HFFc6 (cell line): ENCODE results near the gene GLTP. TPM values are rescaled to one million over a fixed set of nuclear protein-coding genes. Genes with fewer than 3 reads are reported as not detected.

ENCODE experiments used
- DNase-seq: peaks from one replicate; pipeline ENCODE4 v3.0.0-alpha.2; 2018
- H3K27ac Mint-ChIP-seq: 2 replicates; pipeline ENCODE4 v1.8.0; 2020; ENCODE audit warnings: mild to moderate bottlenecking, mixed read lengths
- H3K27me3 Mint-ChIP-seq: 2 replicates; pipeline ENCODE4 v1.8.0; 2021; ENCODE audit warnings: mild to moderate bottlenecking, moderate library complexity, mixed read lengths; ENCODE audit not compliant: insufficient read depth
- H3K36me3 Mint-ChIP-seq: 2 replicates; pipeline ENCODE4 v1.8.0; 2021; ENCODE audit warnings: low read depth, mixed read lengths
- H3K4me1 Mint-ChIP-seq: 2 replicates; pipeline ENCODE4 v1.8.0; 2020; ENCODE audit warnings: low read depth, mixed read lengths
- H3K4me3 Mint-ChIP-seq: 2 replicates; pipeline ENCODE4 v1.8.0; 2020; ENCODE audit warnings: mild to moderate bottlenecking, moderate library complexity, mixed read lengths
- H3K9me3 Mint-ChIP-seq: 2 replicates; pipeline ENCODE4 v1.8.0; 2020; ENCODE audit warnings: mild to moderate bottlenecking, mixed read lengths
- total RNA-seq, 6 experiments: library from RNA; stranded (reverse); fragmentation: NEBNext Ultra II Directional; extraction: Animal tissue kit (Norgen Biotek cat#: 25700); gene quantifications; 2 replicates in 1 of 6; 3 replicates in 5 of 6; pipeline ENCODE4 v1.2.3, GENCODE V29; 2021
- TF ChIP-seq, protein P1 (sequence below): fragments of 200-600 bp; sonication (generic); IDR thresholded peaks from 2 replicates; pipeline ENCODE4 v1.5.0; 2021; ENCODE audit warnings: antibody characterized with exemption, mild to moderate bottlenecking

The GLTP gene
- total RNA-seq, 6 experiments from 2014 or later: 77.4 to 87.9 (median 82.0) TPM

DNA sequence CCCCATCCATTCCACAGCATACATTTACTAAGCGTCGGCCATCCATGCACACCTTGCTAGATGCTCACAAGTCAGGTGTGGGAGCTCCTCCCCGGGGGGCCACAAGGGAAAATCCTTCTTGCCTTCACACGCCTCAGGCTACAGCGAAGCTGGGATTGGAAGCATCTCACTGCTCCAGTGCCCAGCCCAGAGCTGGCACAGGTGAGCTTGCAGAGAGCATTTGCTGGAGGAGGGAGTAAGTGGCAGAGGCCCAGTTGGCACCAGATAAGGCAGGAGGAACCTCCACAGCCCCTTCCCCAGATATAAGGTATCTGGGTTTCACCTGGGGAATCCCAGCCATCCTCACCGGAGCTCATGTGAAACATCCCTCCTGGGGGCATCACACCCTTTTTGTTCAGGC, 49.0 kb downstream of the GLTP start:
- H3K4me3 Mint-ChIP-seq: no peak overlapping the region
- no peak overlapping the region for H3K27ac Mint-ChIP-seq

DNA sequence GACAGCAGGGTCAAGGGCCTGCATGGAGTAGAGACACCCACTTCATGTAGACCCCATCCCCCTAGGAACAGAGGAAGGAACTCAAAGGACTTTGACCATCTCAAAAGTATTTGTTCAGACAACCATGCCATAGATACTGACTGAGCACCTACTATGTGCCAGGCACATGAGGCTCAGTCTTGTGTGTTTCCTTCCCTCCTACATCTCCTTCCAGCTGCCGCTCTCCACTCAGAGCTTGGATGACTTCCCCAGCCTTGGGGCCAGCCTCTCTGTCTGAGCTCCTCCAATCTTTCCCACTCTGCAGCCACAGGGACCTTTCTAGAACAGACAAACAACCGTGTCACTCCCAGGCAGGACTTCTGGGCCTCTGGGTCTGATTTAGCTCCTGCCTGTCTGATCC, 49.6 kb downstream of the GLTP start:
- peaks cover 4% of the 10 kb centered on the region; the same call in 1 of the 2 replicates for H3K27me3 Mint-ChIP-seq
- H3K36me3 Mint-ChIP-seq: no peaks in the 10 kb centered on the region
- no peak overlapping the region for H3K27ac Mint-ChIP-seq

More for the DNA sequence above, 49.0 kb downstream of the GLTP start:
- Mint-ChIP-seq H3K4me1 (peaks cover 8% of the 10 kb centered on the region), H3K36me3 (no peaks in the 10 kb centered on the region), H3K9me3 (no peaks in the 10 kb centered on the region), H3K27me3 (peaks cover 4% of the 10 kb centered on the region; the same call in 1 of the 2 replicates)
- TF ChIP-seq, protein P1, sequence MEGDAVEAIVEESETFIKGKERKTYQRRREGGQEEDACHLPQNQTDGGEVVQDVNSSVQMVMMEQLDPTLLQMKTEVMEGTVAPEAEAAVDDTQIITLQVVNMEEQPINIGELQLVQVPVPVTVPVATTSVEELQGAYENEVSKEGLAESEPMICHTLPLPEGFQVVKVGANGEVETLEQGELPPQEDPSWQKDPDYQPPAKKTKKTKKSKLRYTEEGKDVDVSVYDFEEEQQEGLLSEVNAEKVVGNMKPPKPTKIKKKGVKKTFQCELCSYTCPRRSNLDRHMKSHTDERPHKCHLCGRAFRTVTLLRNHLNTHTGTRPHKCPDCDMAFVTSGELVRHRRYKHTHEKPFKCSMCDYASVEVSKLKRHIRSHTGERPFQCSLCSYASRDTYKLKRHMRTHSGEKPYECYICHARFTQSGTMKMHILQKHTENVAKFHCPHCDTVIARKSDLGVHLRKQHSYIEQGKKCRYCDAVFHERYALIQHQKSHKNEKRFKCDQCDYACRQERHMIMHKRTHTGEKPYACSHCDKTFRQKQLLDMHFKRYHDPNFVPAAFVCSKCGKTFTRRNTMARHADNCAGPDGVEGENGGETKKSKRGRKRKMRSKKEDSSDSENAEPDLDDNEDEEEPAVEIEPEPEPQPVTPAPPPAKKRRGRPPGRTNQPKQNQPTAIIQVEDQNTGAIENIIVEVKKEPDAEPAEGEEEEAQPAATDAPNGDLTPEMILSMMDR: no peak
- no peak for DNase-seq

DNA sequence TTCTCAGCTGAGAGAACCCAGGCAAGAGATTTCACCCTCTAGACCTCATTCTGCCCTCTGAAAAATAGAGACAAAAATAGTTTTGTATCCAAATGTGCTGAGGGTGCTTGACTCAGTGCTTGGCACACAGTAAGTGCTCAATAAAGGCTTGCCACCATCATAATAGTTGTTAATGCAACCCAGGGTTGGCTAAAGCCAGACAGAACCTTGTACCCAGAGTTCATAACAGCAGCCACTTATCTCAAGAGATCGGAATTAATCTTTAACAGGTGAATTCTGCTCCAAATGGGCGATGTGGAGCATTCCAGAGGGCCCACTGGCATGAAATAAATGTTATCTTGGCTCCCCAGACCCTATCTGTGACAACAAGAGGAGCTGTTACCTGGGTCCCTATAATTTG, 50.1 kb downstream of the GLTP start:
- no peaks in the 10 kb centered on the region for H3K9me3 Mint-ChIP-seq
- H3K27me3 Mint-ChIP-seq: peaks cover 4% of the 10 kb centered on the region; the same call in 1 of the 2 replicates
- TF ChIP-seq, protein P1: no peak
- no peak for DNase-seq
- peaks cover 5% of the 10 kb centered on the region for H3K4me1 Mint-ChIP-seq
- H3K4me3 Mint-ChIP-seq: no peak overlapping the region
- H3K36me3 Mint-ChIP-seq: no peaks in the 10 kb centered on the region
- H3K27ac Mint-ChIP-seq: no peak overlapping the region

More for the DNA sequence above, 49.6 kb downstream of the GLTP start:
- no peak overlapping the region for H3K4me3 Mint-ChIP-seq
- peaks cover 5% of the 10 kb centered on the region for H3K4me1 Mint-ChIP-seq
- TF ChIP-seq, protein P1: no peak
- no peak for DNase-seq
- no peaks in the 10 kb centered on the region for H3K9me3 Mint-ChIP-seq

DNA sequence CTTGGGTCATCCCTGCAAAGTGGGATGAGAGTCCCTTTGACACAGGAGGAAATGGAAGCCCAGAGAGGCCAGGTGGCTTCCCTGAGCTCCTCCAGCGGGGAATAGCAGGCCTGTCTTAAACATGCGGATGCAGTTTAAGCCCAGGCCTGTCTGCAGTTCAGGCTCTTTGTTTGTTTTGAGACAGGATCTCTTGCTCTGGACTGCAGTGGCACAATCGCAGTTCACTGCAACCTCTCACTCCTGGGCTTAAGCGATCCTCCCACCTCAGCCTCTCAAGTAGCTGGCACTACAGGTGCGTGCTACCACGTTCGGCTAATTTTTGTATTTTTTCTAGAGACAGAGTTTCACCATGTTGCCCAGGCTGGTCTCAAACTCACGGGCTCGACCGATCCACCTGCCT, 50.7 kb downstream of the GLTP start:
- Mint-ChIP-seq H3K4me3 (no peak overlapping the region), H3K9me3 (no peaks in the 10 kb centered on the region), H3K27ac (no peak overlapping the region), H3K36me3 (no peaks in the 10 kb centered on the region), H3K4me1 (peaks cover 5% of the 10 kb centered on the region), H3K27me3 (peaks cover 4% of the 10 kb centered on the region; the same call in 1 of the 2 replicates)
- TF ChIP-seq, protein P1: no peak
- no peak for DNase-seq

DNA sequence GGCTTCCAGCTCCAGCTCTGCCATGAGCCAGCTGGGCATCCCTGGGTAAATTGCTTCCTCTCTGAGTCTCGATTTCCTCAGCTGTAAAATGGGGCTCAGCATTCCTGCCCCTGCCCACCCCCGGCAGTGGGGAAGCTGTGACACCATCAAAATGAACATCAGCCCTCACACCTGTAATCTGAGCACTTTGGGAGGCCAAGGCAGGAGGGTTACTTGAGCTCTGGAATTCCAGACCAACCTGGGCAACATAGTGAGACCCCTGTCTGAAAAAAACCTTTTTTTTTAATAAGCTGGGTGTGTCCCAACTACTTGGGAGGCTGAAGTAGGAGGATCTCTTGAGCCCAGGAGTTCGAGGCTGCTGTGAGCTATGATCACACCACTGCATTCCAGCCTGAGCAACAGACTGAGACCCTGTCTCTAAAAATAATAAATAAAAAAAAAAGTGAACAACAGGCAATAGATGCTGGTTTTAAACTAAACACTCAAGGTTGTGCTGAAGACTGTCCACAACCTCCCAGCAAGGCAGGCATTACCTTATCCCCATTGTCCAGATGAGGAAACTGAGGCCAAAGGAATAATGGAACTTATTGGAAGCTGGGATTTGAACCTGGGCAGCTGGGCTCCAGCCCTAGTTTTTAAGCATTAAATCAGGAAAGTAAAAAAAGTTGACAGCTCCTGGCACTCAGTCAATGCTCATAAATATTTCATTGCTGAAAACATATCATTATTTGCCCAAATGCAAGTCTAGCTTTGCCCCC, 51.4 kb downstream of the GLTP start:
- peaks cover 4% of the 10 kb centered on the region; the same call in 1 of the 2 replicates for H3K27me3 Mint-ChIP-seq
- no peaks in the 10 kb centered on the region for H3K9me3 Mint-ChIP-seq
- H3K4me3 Mint-ChIP-seq: no peak overlapping the region
- TF ChIP-seq, protein P1: no peak
- H3K4me1 Mint-ChIP-seq: peaks cover 5% of the 10 kb centered on the region
- no peak for DNase-seq
- H3K27ac Mint-ChIP-seq: no peak overlapping the region
- H3K36me3 Mint-ChIP-seq: no peaks in the 10 kb centered on the region
